ENCODE data around the gene ESRRG. TPM values are rescaled to one million over a fixed set of nuclear protein-coding genes. Genes with fewer than 3 reads are reported as not detected.

Gene ESRRG
- total RNA-seq, 1 experiment from 2014 or later = 0.44 TPM

DNA sequence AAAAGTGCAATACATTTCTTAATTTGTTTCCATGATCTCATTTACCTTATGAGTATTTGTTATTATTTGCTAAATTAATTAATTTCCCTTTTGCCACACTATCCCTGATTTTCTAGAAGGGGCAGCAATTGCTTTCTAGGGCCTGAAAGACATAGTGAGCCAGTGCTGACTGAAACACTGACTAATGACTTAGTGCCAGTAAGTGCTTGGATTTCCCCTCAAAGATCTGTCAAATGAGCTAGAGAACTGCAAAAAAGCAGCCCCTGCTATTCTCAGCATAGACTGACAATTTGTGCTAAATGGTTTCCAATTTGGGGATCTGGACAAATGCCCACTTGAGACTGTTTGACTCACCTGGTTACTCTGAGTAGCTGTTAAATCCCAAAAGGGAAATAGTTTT lies 264.4 kb downstream of the ESRRG start:
- Histone ChIP-seq H3K14ac (ENCODE audit: insufficient read depth, low read length) (no peak overlapping the region), H4K20me1 (ENCODE audit: control insufficient read depth, insufficient read depth, insufficient read length) (no peaks in the 10 kb centered on the region), H3K23ac (ENCODE audit: insufficient read length, low read depth, low read length) (no peak overlapping the region), H3K4ac (ENCODE audit: low read depth, low read length) (no peak overlapping the region), H3K27ac (ENCODE audit: insufficient read length, low read depth, low read length) (no peak overlapping the region), H2BK120ac (ENCODE audit: low read depth, low read length, poor library complexity, severe bottlenecking) (no peak overlapping the region), H2BK12ac (ENCODE audit: insufficient read length, low read depth, low read length) (no peak overlapping the region), H2AK5ac (ENCODE audit: insufficient read length, low read length) (no peak overlapping the region), H2BK5ac (ENCODE audit: insufficient read length, low read length) (no peak overlapping the region), H2BK15ac (ENCODE audit: low read depth, low read length) (no peak overlapping the region), H3K79me2 (ENCODE audit: insufficient read depth, low read length) (no peaks in the 10 kb centered on the region), H3K9me3 (ENCODE audit: control insufficient read depth, low read depth, low read length) (no peaks in the 10 kb centered on the region), H3K9ac (ENCODE audit: extremely low read depth, insufficient read length, low read length) (no peak overlapping the region), H3K56ac (ENCODE audit: insufficient read length, low read depth, low read length) (no peak overlapping the region), H4K8ac (replicated peaks; ENCODE audit: insufficient read length, low read depth, low read length) (no peak overlapping the region), H3K4me1 (ENCODE audit: insufficient read depth, low read length) (peaks cover 4% of the 10 kb centered on the region; the same call in 1 of the 2 replicates), H3K79me1 (ENCODE audit: insufficient read depth, low read depth, low read length, poor library complexity, severe bottlenecking) (no peaks in the 10 kb centered on the region), H3K4me2 (ENCODE audit: insufficient read depth, insufficient read length, low read length) (no peak overlapping the region), H3K18ac (ENCODE audit: insufficient read length, low read depth, low read length) (no peak overlapping the region), H3T11ph (ENCODE audit: low read length) (no peak overlapping the region), H3K27me3 (ENCODE audit: insufficient read depth, low read length) (no peaks in the 10 kb centered on the region), H3K23me2 (ENCODE audit: insufficient read length, low read depth, low read length, poor library complexity, severe bottlenecking) (no peaks in the 10 kb centered on the region), H4K5ac (ENCODE audit: insufficient read length, low read depth, low read length) (no peak overlapping the region), H2AFZ (ENCODE audit: low read length) (no peak overlapping the region), H2BK20ac (ENCODE audit: low read depth, low read length, poor library complexity, severe bottlenecking) (no peak overlapping the region), H4K91ac (ENCODE audit: insufficient read length, low read depth, low read length) (no peak overlapping the region)
- H3K4me1 Mint-ChIP-seq = peaks cover 15 to 19% of the 10 kb centered on the region in 2 experiments
- DNase-seq = no peak
- TF ChIP-seq, protein P1, sequence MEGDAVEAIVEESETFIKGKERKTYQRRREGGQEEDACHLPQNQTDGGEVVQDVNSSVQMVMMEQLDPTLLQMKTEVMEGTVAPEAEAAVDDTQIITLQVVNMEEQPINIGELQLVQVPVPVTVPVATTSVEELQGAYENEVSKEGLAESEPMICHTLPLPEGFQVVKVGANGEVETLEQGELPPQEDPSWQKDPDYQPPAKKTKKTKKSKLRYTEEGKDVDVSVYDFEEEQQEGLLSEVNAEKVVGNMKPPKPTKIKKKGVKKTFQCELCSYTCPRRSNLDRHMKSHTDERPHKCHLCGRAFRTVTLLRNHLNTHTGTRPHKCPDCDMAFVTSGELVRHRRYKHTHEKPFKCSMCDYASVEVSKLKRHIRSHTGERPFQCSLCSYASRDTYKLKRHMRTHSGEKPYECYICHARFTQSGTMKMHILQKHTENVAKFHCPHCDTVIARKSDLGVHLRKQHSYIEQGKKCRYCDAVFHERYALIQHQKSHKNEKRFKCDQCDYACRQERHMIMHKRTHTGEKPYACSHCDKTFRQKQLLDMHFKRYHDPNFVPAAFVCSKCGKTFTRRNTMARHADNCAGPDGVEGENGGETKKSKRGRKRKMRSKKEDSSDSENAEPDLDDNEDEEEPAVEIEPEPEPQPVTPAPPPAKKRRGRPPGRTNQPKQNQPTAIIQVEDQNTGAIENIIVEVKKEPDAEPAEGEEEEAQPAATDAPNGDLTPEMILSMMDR (conservative IDR thresholded peaks at IDR 0.05) = no peak
- no peaks in the 10 kb centered on the region for H3K9me3 Mint-ChIP-seq
- H3K4me3 Mint-ChIP-seq = no peak overlapping the region
- H3K27ac Mint-ChIP-seq = no peak overlapping the region
- H3K36me3 Mint-ChIP-seq (ENCODE audit: insufficient read depth in 1 of 3, low read depth in 3 of 3) = no peaks in the 10 kb centered on the region
- H3K27me3 Mint-ChIP-seq (ENCODE audit: low read depth) = no peaks in the 10 kb centered on the region

Measured in H9 (cell line).